SH-SY5Y (cell line): Measurements from ENCODE around the gene TM4SF4.

Experiments
- GATA2 ChIP-seq: IDR thresholded peaks from 2 replicates; pipeline ENCODE4 v1.6.1; 2011; ENCODE audit warnings: mild to moderate bottlenecking, low read depth, low read length
- GATA3 ChIP-seq: IDR thresholded peaks from 2 replicates; pipeline ENCODE4 v1.6.1; 2011; ENCODE audit warnings: low read depth, mild to moderate bottlenecking, low read length, moderate library complexity

DNA sequence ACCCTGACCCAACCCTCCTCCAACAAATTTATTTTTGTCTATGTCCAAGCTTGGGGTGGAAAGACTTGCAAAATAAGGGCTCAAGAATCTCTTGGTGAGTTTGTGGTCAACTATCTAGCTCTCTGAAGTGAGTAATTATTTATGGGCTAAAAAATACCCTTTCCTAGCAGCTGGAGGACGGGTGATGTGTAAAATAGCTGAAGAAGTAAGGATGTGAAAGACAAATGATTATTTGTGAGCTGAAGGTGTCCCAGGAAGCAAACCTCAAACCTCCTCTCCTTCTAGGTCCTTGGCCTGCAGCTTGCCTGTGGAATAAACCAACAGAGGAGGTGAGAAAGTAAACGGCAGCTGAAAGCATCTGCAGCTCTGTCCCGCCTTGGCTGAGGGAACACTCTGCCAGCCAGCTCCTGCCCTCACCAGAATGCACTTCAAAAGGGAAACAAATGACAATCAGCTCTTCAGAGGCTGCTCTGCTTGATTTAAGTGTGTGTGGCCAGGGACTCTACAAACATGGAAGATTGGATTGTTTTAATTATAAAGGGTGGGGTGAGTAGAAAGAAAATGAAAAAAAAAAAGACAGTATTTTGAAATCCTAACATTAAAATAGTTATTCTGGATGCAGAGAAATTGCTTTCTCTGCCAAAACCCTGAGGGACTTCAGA is 60.3 kb downstream of the TM4SF4 start:
- TF ChIP-seq GATA3 (no peak), GATA2 (no peak)
